CD14-positive monocyte (primary cell): Measurements from ENCODE around the gene SLC35E4. TPM values are rescaled to one million over a fixed set of nuclear protein-coding genes. Genes with fewer than 3 reads are reported as not detected.

ENCODE experiments used
- DNase-seq, 3 donors: peaks; one replicate each; pipeline ENCODE4 v3.0.0-alpha.2; 2011 to 2022
- H2AFZ ChIP-seq: 2 replicates; pipeline ENCODE4 v1.6.0; 2012; ENCODE audit warnings: mild to moderate bottlenecking, low read depth, low read length, inconsistent platforms; ENCODE audit not compliant: insufficient read depth, poor library complexity, severe bottlenecking
- H3K27ac ChIP-seq, 2 donors: 1 replicate in 1 of 2; 2 replicates in 1 of 2; pipeline ENCODE4 v1.5.1; 2012 to 2013; ENCODE audit warnings: low read length in 2 of 2, control low read depth in 1 of 2, inconsistent platforms in 1 of 2, low read depth in 1 of 2, mild to moderate bottlenecking in 1 of 2
- H3K27me3 ChIP-seq, 2 donors: one replicate each; pipeline versions ENCODE4 v1.6.0 to v1.6.1; 2011 to 2013; ENCODE audit warnings: low read length in 2 of 2; ENCODE audit not compliant: control insufficient read depth in 2 of 2, insufficient read depth in 2 of 2
- H3K36me3 ChIP-seq, 2 donors: replicated peaks in 1 of 2; 1 replicate in 1 of 2; 2 replicates in 1 of 2; pipeline versions ENCODE4 v1.5.1 to v1.6.1; 2012 to 2013; ENCODE audit warnings: low read length in 2 of 2, control low read depth in 1 of 2, inconsistent platforms in 1 of 2, mild to moderate bottlenecking in 1 of 2; ENCODE audit not compliant: insufficient read depth in 2 of 2, control insufficient read depth in 1 of 2
- H3K4me1 ChIP-seq, 2 donors: 1 replicate in 1 of 2; 2 replicates in 1 of 2; pipeline versions ENCODE4 v1.5.1 to v1.6.1; 2012 to 2013; ENCODE audit warnings: low read length in 2 of 2, control low read depth in 1 of 2, inconsistent platforms in 1 of 2, mild to moderate bottlenecking in 1 of 2, moderate library complexity in 1 of 2; ENCODE audit not compliant: insufficient read depth in 2 of 2, control insufficient read depth in 1 of 2
- H3K4me2 ChIP-seq: replicated peaks from 2 replicates; pipeline ENCODE3; 2012; ENCODE audit warnings: low read length, moderate library complexity, mild to moderate bottlenecking; ENCODE audit not compliant: poor library complexity, severe bottlenecking; ENCODE audit errors: extremely low read depth
- H3K4me3 ChIP-seq, 3 experiments: fragments of 200-600 bp in 1 of 3; sonication (generic) in 1 of 3; replicated peaks in 1 of 3; 1 replicate in 2 of 3; 2 replicates in 1 of 3; pipeline ENCODE4 v1.5.1; 2011 to 2013; ENCODE audit warnings: low read length in 3 of 3, mild to moderate bottlenecking in 3 of 3, control low read depth in 2 of 3, low read depth in 2 of 3, inconsistent platforms in 1 of 3, moderate library complexity in 1 of 3
- H3K79me2 ChIP-seq: 2 replicates; pipeline ENCODE4 v1.6.0; 2012; ENCODE audit warnings: mild to moderate bottlenecking, control low read depth, inconsistent platforms, low read length, moderate library complexity; ENCODE audit not compliant: insufficient read depth
- H3K9ac ChIP-seq: 2 replicates; pipeline ENCODE4 v1.6.0; 2017; ENCODE audit warnings: low read length, mild to moderate bottlenecking; ENCODE audit not compliant: insufficient read depth, poor library complexity, severe bottlenecking
- H3K9me3 ChIP-seq, 2 donors: replicated peaks in 1 of 2; 1 replicate in 1 of 2; 2 replicates in 1 of 2; pipeline versions ENCODE4 v1.5.1 to v1.6.1; 2012 to 2013; ENCODE audit warnings: low read length in 2 of 2, control low read depth in 1 of 2; ENCODE audit not compliant: control insufficient read depth in 1 of 2, insufficient read depth in 1 of 2
- H4K20me1 ChIP-seq: 2 replicates; pipeline ENCODE4 v1.6.0; 2012; ENCODE audit warnings: mild to moderate bottlenecking, low read length, control low read depth, moderate library complexity; ENCODE audit not compliant: insufficient read depth
- H3K27ac Mint-ChIP-seq, 7 donors: one replicate each; pipeline ENCODE4 v1.8.0; 2020; ENCODE audit warnings: mild to moderate bottlenecking in 7 of 7, mixed read lengths in 7 of 7, moderate library complexity in 6 of 7, inconsistent platforms in 2 of 7
- H3K27me3 Mint-ChIP-seq, 3 donors: one replicate each; pipeline ENCODE4 v1.8.0; 2021 to 2022; ENCODE audit warnings: low read depth in 3 of 3, mild to moderate bottlenecking in 3 of 3, mixed read lengths in 3 of 3, moderate library complexity in 3 of 3, inconsistent platforms in 1 of 3
- H3K36me3 Mint-ChIP-seq, 2 donors: one replicate each; pipeline ENCODE4 v1.8.0; 2020; ENCODE audit warnings: mixed read lengths in 2 of 2, inconsistent platforms in 1 of 2, mild to moderate bottlenecking in 1 of 2
- H3K4me1 Mint-ChIP-seq: one replicate; pipeline ENCODE4 v1.8.0; 2020; ENCODE audit warnings: mild to moderate bottlenecking, mixed read lengths
- H3K4me3 Mint-ChIP-seq, 2 donors: one replicate each; pipeline ENCODE4 v1.8.0; 2020; ENCODE audit warnings: mild to moderate bottlenecking in 2 of 2, mixed read lengths in 2 of 2, moderate library complexity in 1 of 2
- H3K9me3 Mint-ChIP-seq, 7 donors: one replicate each; pipeline ENCODE4 v1.8.0; 2020 to 2022; ENCODE audit warnings: mixed read lengths in 7 of 7, mild to moderate bottlenecking in 6 of 7, moderate library complexity in 6 of 7, inconsistent platforms in 2 of 7
- CTCF ChIP-seq: fragments of 200-600 bp; IDR thresholded peaks from one replicate; pipeline ENCODE4 v1.8.0; 2022; ENCODE audit warnings: antibody characterized with exemption, mild to moderate bottlenecking
- WGBS: methylation state at CpG from one replicate; pipeline ENCODE4 v1.1.5; 2013; ENCODE audit warnings: missing lambda C conversion rate; ENCODE audit not compliant: insufficient coverage; 5-methylcytosine and 5-hydroxymethylcytosine counted together
- intact Hi-C, 2 donors: fragments of 100-400 bp; cut with micrococcal nuclease; formaldehyde crosslinking; loops; one replicate each; pipeline versions ENCODE4 v1.15.0 to v1.15.1; 2023
- polyA plus RNA-seq, 3 donors: library from polyadenylated mRNA; depleted of rRNA in 1 of 3; unstranded in 2 of 3; stranded (reverse) in 1 of 3; fragments of 300-500 nt in 2 of 3; fragments of >200 nt in 1 of 3; fragmentation: Illumina TruSeq in 2 of 3; gene quantifications; 1 replicate in 2 of 3; 2 replicates in 1 of 3; pipeline ENCODE4 v1.2.3, GENCODE V29; 2012 to 2021

SLC35E4 gene
- polyA plus RNA-seq, 3 donors: 1.4 to 2.4 (median 1.6) TPM

- Histone ChIP-seq H3K27ac (no peak overlapping the region), H3K9ac (no peak overlapping the region), H3K9me3 (no peaks in the 10 kb centered on the region), H3K27me3 (no peaks in the 10 kb centered on the region), H3K4me1 (peaks cover 0 to 7% of the 10 kb centered on the region in 2 donors), H3K4me2 (no peak overlapping the region), H3K79me2 (no peaks in the 10 kb centered on the region), H2AFZ (no peak overlapping the region), H4K20me1 (no peaks in the 10 kb centered on the region), H3K36me3 (no peaks in the 10 kb centered on the region), H3K4me3 (no peak overlapping the region)
- intact Hi-C loops: no loop called here
- Mint-ChIP-seq H3K27ac (no peak overlapping the region), H3K36me3 (peaks cover 0 to 5% of the 10 kb centered on the region in 2 donors), H3K27me3 (peaks cover 0 to 2% (median 2%) of the 10 kb centered on the region in 3 donors), H3K4me1 (peaks cover 12% of the 10 kb centered on the region), H3K4me3 (no peak overlapping the region), H3K9me3 (peaks cover 0 to 2% (median 0%) of the 10 kb centered on the region in 7 donors)
- no peak for DNase-seq
- no peak for TF ChIP-seq CTCF
- WGBS: 76% methylated on average over 3 of the region's 5 CpGs
Measured at GRCh38 chr22:30626413-30626812, 9.2 kb upstream of the SLC35E4 start.

GRCh38 chr22:30627471-30627870 is 8.1 kb upstream of the SLC35E4 start:
- no peak overlapping the region for H3K27ac ChIP-seq
- no peak for TF ChIP-seq CTCF
- H3K4me3 Mint-ChIP-seq: no peak overlapping the region

More at GRCh38 chr22:30627471-30627870, 8.1 kb upstream of the SLC35E4 start:
- Mint-ChIP-seq H3K9me3 (no peaks in the 10 kb centered on the region), H3K4me1 (peaks cover 12% of the 10 kb centered on the region), H3K27me3 (peaks cover 0 to 2% (median 2%) of the 10 kb centered on the region in 3 donors), H3K36me3 (peaks cover 0 to 1% of the 10 kb centered on the region in 2 donors), H3K27ac (peak overlapping the region in 3 of 7 donors; percentile 18 to 74 (median 48))
- Histone ChIP-seq H3K4me1 (peaks cover 0 to 7% of the 10 kb centered on the region in 2 donors), H3K79me2 (no peaks in the 10 kb centered on the region), H3K4me3 (no peak overlapping the region), H2AFZ (no peak overlapping the region), H3K27me3 (no peaks in the 10 kb centered on the region), H4K20me1 (no peaks in the 10 kb centered on the region), H3K9ac (no peak overlapping the region), H3K9me3 (no peaks in the 10 kb centered on the region), H3K4me2 (no peak overlapping the region), H3K36me3 (no peaks in the 10 kb centered on the region)
- DNase-seq: peak in 2 of 3 donors; percentile 42 to 53
- intact Hi-C loops: no loop called here
- 67% methylated on average over 3 of the region's 5 CpGs for WGBS
